ENCODE results near the gene PRR7. TPM values are rescaled to one million over a fixed set of nuclear protein-coding genes. Genes with fewer than 3 reads are reported as not detected.

Gene PRR7
- total and polyA plus RNA-seq, 2 of the 13 experiments (the other 11 are each of a cell fraction or from before 2014, with no cell fraction given), result 4.8 to 5.0 TPM

DNA sequence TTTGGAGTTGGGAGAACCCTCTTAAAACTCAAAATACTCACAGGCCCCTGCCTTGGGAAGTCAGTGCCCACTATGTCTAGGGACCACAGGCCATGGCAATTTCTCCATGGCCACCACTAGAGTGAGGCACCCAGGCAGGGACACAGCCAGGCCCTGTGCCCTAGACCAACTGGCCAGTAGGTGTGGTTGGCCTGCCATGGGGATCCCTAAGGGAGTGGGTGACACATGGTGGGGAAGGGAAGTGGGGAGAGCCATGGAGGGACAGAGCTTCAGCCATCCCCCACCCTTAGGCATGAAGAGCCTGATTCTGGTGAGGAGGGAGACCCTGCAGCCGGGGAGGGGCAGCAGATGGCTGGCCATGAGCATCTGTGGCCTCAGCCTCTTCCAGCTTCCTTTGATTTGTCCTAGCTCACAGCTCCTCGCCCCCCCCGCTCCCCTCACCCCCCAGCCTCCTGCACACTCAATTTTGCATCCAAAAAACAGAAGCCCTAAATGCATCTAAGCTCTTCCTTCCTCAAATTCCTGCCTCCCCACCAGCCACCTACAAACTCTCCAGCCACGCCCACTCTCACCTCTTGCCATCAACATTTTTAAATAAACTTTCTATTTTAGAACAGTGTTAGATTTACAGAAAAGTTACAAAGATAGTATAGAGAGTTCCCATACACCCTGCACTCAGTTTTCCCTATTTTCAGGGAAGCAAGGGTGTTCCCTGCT lies 28.4 kb downstream of the PRR7 start (continued):
- TF ChIP-seq, protein P1, sequence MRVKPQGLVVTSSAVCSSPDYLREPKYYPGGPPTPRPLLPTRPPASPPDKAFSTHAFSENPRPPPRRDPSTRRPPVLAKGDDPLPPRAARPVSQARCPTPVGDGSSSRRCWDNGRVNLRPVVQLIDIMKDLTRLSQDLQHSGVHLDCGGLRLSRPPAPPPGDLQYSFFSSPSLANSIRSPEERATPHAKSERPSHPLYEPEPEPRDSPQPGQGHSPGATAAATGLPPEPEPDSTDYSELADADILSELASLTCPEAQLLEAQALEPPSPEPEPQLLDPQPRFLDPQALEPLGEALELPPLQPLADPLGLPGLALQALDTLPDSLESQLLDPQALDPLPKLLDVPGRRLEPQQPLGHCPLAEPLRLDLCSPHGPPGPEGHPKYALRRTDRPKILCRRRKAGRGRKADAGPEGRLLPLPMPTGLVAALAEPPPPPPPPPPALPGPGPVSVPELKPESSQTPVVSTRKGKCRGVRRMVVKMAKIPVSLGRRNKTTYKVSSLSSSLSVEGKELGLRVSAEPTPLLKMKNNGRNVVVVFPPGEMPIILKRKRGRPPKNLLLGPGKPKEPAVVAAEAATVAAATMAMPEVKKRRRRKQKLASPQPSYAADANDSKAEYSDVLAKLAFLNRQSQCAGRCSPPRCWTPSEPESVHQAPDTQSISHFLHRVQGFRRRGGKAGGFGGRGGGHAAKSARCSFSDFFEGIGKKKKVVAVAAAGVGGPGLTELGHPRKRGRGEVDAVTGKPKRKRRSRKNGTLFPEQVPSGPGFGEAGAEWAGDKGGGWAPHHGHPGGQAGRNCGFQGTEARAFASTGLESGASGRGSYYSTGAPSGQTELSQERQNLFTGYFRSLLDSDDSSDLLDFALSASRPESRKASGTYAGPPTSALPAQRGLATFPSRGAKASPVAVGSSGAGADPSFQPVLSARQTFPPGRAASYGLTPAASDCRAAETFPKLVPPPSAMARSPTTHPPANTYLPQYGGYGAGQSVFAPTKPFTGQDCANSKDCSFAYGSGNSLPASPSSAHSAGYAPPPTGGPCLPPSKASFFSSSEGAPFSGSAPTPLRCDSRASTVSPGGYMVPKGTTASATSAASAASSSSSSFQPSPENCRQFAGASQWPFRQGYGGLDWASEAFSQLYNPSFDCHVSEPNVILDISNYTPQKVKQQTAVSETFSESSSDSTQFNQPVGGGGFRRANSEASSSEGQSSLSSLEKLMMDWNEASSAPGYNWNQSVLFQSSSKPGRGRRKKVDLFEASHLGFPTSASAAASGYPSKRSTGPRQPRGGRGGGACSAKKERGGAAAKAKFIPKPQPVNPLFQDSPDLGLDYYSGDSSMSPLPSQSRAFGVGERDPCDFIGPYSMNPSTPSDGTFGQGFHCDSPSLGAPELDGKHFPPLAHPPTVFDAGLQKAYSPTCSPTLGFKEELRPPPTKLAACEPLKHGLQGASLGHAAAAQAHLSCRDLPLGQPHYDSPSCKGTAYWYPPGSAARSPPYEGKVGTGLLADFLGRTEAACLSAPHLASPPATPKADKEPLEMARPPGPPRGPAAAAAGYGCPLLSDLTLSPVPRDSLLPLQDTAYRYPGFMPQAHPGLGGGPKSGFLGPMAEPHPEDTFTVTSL (CRISPR knock-in tag; IDR thresholded peaks at IDR 0.05; ENCODE audit: borderline replicate concordance), result no peak
- TF ChIP-seq TAF1 (CRISPR knock-in tag; IDR thresholded peaks at IDR 0.05) (no peak), ZNF207 (IDR thresholded peaks at IDR 0.05; ENCODE audit: borderline replicate concordance) (no peak), HCFC1 (IDR thresholded peaks at IDR 0.05; ENCODE audit: low read depth, low read length) (no peak)

DNA sequence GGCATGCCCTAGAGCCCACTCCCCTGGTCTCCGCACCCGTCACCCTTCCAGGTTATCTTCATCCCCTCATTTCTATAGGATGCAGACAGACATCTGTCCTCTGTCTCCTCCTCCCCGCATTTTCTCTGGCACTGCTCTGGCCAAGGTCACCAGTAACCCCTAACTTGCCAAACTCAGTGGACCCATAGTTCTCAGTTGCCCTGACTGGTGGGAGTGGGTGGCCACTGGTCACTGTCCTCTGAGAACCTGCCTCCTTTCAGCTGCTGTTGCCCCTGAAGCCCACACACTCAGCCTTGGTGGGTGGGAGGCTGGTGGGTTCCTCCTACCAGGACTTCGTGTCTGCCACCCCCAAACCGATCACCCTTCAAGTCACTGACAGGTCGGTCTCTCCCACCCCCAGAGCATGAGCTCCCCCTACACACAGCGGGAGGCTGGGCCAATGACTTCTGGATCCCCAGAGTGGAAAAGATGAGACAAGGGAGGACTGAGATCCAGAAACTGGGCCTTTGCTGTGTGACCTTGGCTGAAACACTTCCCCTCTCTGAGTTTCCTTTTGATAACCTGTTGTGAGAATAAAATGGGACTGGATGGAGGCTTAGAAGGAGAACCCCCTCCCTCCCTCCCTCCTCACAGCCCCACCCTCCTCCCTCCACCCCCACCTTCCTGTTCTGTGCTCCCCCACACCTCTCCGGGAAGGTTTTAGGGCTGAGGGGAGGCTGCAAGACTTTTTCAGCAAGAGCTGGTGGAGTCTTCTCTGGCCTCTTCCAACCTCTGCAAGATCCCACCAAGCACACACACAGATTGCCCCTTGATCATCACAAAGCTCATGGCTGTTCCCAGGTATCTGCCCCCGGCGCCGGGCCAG lies 29.2 kb downstream of the PRR7 start:
- FAIRE-seq (no peak), DNase-seq (ENCODE audit: low spot score) (no peak), ATAC-seq (no peak)
- Histone ChIP-seq H3K4me3 (replicated peaks in 1 of 3; ENCODE audit: insufficient read depth in 1 of 3, low read depth in 2 of 3, low read length in 3 of 3) (no peak overlapping the region), H3K9ac (ENCODE audit: insufficient read depth, low read depth, low read length) (no peak overlapping the region), H3K27ac (ENCODE audit: extremely low read length, insufficient read depth, low read length) (no peak overlapping the region), H3K36me3 (replicated peaks in 1 of 2; ENCODE audit: control insufficient read depth in 1 of 2, insufficient read depth in 2 of 2, low read length in 2 of 2) (no peaks in the 10 kb centered on the region), H3K9me3 (ENCODE audit: low read length) (no peaks in the 10 kb centered on the region), H4K20me1 (ENCODE audit: insufficient read depth, low read length) (no peaks in the 10 kb centered on the region), H3K4me2 (ENCODE audit: low read depth, low read length) (no peak overlapping the region), H2AFZ (ENCODE audit: low read length) (no peak overlapping the region), H3K4me1 (ENCODE audit: insufficient read depth, low read length) (peaks cover 73% of the 10 kb centered on the region), H3K27me3 (ENCODE audit: control insufficient read depth in 1 of 2, insufficient read depth in 2 of 2, low read length in 2 of 2) (no peaks in the 10 kb centered on the region), H3K79me2 (ENCODE audit: insufficient read depth, low read length) (peaks cover 3% of the 10 kb centered on the region)
- intact Hi-C loops (cut with micrococcal nuclease; ENCODE audit: unreplicated experiment), result no loop called here
- in situ Hi-C loops (cut with HindIII; ENCODE audit: extremely low pct_ligation_motif_present, low pct_unique_long_range_greater_than_20kb), result no loop called here
- 49% methylated on average over 10 of the region's 11 CpGs for WGBS (ENCODE audit: low lambda C conversion rate)
- no TSS peak for BruUV-seq (replicated peaks)
- POLR2A ChIA-PET, result interaction anchor here (0.7 to 4.9 kb wide), 5 partner anchors 21 to 98 kb away, joined by 3 to 42 read pairs (median 3); partner anchors contain the start of gene PDLIM7
- CTCF ChIA-PET (ENCODE audit: low intra/inter-chr PET ratio, low total read pairs), result no interaction called here
- no peak for TF ChIP-seq CENPX (CRISPR knock-in tag; IDR thresholded peaks at IDR 0.05)
- TF ChIP-seq MED13 (CRISPR knock-in tag; IDR thresholded peaks at IDR 0.05), result no peak
- TF ChIP-seq ZNF768 (CRISPR knock-in tag; IDR thresholded peaks at IDR 0.05), result peak; percentile 95
- TF ChIP-seq, protein P2, sequence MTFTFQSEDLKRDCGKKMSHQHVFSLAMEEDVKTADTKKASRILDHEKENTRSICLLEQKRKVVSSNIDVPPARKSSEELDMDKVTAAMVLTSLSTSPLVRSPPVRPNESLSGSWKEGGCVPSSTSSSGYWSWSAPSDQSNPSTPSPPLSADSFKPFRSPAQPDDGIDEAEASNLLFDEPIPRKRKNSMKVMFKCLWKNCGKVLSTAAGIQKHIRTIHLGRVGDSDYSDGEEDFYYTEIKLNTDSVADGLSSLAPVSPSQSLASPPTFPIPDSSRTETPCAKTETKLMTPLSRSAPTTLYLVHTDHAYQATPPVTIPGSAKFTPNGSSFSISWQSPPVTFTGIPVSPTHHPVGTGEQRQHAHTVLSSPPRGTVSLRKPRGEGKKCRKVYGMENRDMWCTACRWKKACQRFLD (CRISPR knock-in tag; IDR thresholded peaks at IDR 0.05; ENCODE audit: borderline replicate concordance), result no peak
- TF ChIP-seq TAF1 (CRISPR knock-in tag; IDR thresholded peaks at IDR 0.05), result 0 out of 2 replicates have a peak, but pooled peaks have one; percentile 23
- no peak for TF ChIP-seq TCF7 (IDR thresholded peaks at IDR 0.05; ENCODE audit: low read depth)
- no peak for TF ChIP-seq RFXAP (CRISPR knock-in tag; IDR thresholded peaks at IDR 0.05; ENCODE audit: borderline replicate concordance)
- no peak for TF ChIP-seq ZNF282 (IDR thresholded peaks at IDR 0.05; ENCODE audit: partially characterized antibody)
- TF ChIP-seq, protein P3, sequence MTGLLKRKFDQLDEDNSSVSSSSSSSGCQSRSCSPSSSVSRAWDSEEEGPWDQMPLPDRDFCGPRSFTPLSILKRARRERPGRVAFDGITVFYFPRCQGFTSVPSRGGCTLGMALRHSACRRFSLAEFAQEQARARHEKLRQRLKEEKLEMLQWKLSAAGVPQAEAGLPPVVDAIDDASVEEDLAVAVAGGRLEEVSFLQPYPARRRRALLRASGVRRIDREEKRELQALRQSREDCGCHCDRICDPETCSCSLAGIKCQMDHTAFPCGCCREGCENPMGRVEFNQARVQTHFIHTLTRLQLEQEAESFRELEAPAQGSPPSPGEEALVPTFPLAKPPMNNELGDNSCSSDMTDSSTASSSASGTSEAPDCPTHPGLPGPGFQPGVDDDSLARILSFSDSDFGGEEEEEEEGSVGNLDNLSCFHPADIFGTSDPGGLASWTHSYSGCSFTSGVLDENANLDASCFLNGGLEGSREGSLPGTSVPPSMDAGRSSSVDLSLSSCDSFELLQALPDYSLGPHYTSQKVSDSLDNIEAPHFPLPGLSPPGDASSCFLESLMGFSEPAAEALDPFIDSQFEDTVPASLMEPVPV (CRISPR knock-in tag; IDR thresholded peaks at IDR 0.05), result no peak

Measured in HepG2 (cell line).